Lower leg skin (tissue), 3 donors: ENCODE data around the gene RPTOR.

ENCODE experiments used
- CTCF ChIP-seq, 3 donors: fragments of 450-650 bp; IDR thresholded peaks; one replicate each; pipeline ENCODE4 v1.5.1; 2016; ENCODE audit warnings: antibody characterized with exemption in 3 of 3, mild to moderate bottlenecking in 3 of 3, moderate library complexity in 2 of 3
- POLR2A ChIP-seq, 2 donors: fragments of 450-650 bp; IDR thresholded peaks; one replicate each; pipeline ENCODE4 v1.6.1; 2016 to 2017; ENCODE audit warnings: antibody characterized with exemption in 2 of 2, mild to moderate bottlenecking in 1 of 2, moderate library complexity in 1 of 2

- TF ChIP-seq CTCF (IDR thresholded peaks at IDR 0.05) (no peak), POLR2A (IDR thresholded peaks at IDR 0.05) (no peak)
These were observed 149.7 kb downstream of the RPTOR start for GRCh38 chr17:80694085-80694991.
